ENCODE results near the gene CASZ1.

- TF ChIP-seq CTCF (IDR thresholded peaks at IDR 0.05) = no peak
- TF ChIP-seq EZH2 (IDR thresholded peaks at IDR 0.05) = no peak
These were observed 118.0 kb downstream of the CASZ1 start for GRCh38 chr1:10678402-10678801.

All from neural progenitor cell (in vitro differentiated cells).